GM23248 (cell line): ENCODE data around the gene MCRIP2. TPM values are rescaled to one million over a fixed set of nuclear protein-coding genes. Genes with fewer than 3 reads are reported as not detected.

Experiments used
- DNase-seq: peaks from one replicate; pipeline ENCODE4 v3.0.0-alpha.2; 2015
- H2AFZ ChIP-seq: fragments of 200-600 bp; sonication (generic); 2 replicates; pipeline ENCODE4 v1.6.1; 2016; ENCODE audit warnings: antibody characterized with exemption
- H3F3A ChIP-seq: fragments of 200-600 bp; sonication (generic); 2 replicates; pipeline ENCODE4 v1.6.1; 2016; ENCODE audit warnings: mild to moderate bottlenecking, antibody characterized with exemption, mixed run types; ENCODE audit not compliant: insufficient read depth
- H3K27ac ChIP-seq: fragments of 200-600 bp; sonication (generic); 2 replicates; pipeline ENCODE4 v1.5.1; 2016; ENCODE audit warnings: mild to moderate bottlenecking
- H3K27me3 ChIP-seq: fragments of 200-600 bp; sonication (generic); replicated peaks from 2 replicates; pipeline ENCODE4 v1.6.1; 2016; ENCODE audit warnings: mild to moderate bottlenecking; ENCODE audit not compliant: insufficient read depth
- H3K36me3 ChIP-seq: fragments of 200-600 bp; sonication (generic); 2 replicates; pipeline ENCODE4 v1.6.1; 2016; ENCODE audit warnings: low read depth, mild to moderate bottlenecking
- H3K4me1 ChIP-seq: fragments of 200-600 bp; sonication (generic); 2 replicates; pipeline ENCODE4 v1.6.1; 2016; ENCODE audit warnings: mild to moderate bottlenecking; ENCODE audit not compliant: insufficient read depth
- H3K4me2 ChIP-seq: fragments of 200-600 bp; sonication (generic); one replicate; pipeline ENCODE4 v1.6.1; 2016; ENCODE audit warnings: mild to moderate bottlenecking; ENCODE audit not compliant: unreplicated experiment
- H3K4me3 ChIP-seq: fragments of 200-600 bp; sonication (generic); 2 replicates; pipeline ENCODE4 v1.5.1; 2016; ENCODE audit warnings: mild to moderate bottlenecking
- H3K79me2 ChIP-seq: fragments of 200-600 bp; sonication (generic); 2 replicates; pipeline ENCODE4 v1.6.1; 2016; ENCODE audit warnings: mild to moderate bottlenecking; ENCODE audit not compliant: insufficient read depth
- H3K9ac ChIP-seq: fragments of 200-600 bp; sonication (generic); 2 replicates; pipeline ENCODE4 v1.6.1; 2016; ENCODE audit warnings: mild to moderate bottlenecking
- H3K9me2 ChIP-seq: fragments of 200-600 bp; sonication (generic); 2 replicates; pipeline ENCODE4 v1.6.1; 2016; ENCODE audit warnings: mixed run types, mild to moderate bottlenecking, moderate library complexity; ENCODE audit not compliant: insufficient read depth
- H3K9me3 ChIP-seq: fragments of 200-600 bp; sonication (generic); one replicate; pipeline ENCODE4 v1.6.1; 2017; ENCODE audit warnings: low read depth
- H4K20me1 ChIP-seq: fragments of 200-600 bp; sonication (generic); 2 replicates; pipeline ENCODE4 v1.6.0; 2016; ENCODE audit not compliant: insufficient read depth
- EZH2 ChIP-seq: fragments of 200-600 bp; sonication (generic); IDR thresholded peaks from 2 replicates; pipeline ENCODE4 v1.6.1; 2018; ENCODE audit warnings: antibody characterized with exemption, mild to moderate bottlenecking; ENCODE audit not compliant: insufficient read depth, poor library complexity, severe bottlenecking
- EZH2phosphoT487 ChIP-seq: fragments of 200-600 bp; sonication (generic); IDR thresholded peaks from 2 replicates; pipeline ENCODE4 v1.6.1; 2018; ENCODE audit warnings: antibody characterized with exemption, moderate library complexity, mild to moderate bottlenecking, low read depth; ENCODE audit not compliant: insufficient read depth
- WGBS, 2 experiments: methylation state at CpG; one replicate each; pipeline ENCODE4 v1.1.6; 2015 to 2017; ENCODE audit warnings: low lambda C conversion rate in 2 of 2, low coverage in 1 of 2; ENCODE audit errors: missing lambda C conversion rate in 2 of 2; 5-methylcytosine and 5-hydroxymethylcytosine counted together
- in situ Hi-C: fragments of 300-500 bp; cut with MboI; formaldehyde crosslinking; loops from 2 replicates; pipeline ENCODE4 v1.15.0; 2020
- polyA plus RNA-seq: library from polyadenylated mRNA; unstranded; fragments of >200 nt; fragmentation: Nextera tagmentation; extraction: Ambion mirVana; gene quantifications from 2 replicates; pipeline ENCODE4 v1.2.1, GENCODE V29; 2016
- total RNA-seq: library from RNA; depleted of rRNA; stranded (reverse); fragments of >200 nt; shearing (Covaris generic); gene quantifications from 2 replicates; pipeline ENCODE4 v1.2.3, GENCODE V29; 2014

The MCRIP2 gene
- total and polyA plus RNA-seq, 2 experiments from 2014 or later, result 22.6 to 30.4 TPM

DNA sequence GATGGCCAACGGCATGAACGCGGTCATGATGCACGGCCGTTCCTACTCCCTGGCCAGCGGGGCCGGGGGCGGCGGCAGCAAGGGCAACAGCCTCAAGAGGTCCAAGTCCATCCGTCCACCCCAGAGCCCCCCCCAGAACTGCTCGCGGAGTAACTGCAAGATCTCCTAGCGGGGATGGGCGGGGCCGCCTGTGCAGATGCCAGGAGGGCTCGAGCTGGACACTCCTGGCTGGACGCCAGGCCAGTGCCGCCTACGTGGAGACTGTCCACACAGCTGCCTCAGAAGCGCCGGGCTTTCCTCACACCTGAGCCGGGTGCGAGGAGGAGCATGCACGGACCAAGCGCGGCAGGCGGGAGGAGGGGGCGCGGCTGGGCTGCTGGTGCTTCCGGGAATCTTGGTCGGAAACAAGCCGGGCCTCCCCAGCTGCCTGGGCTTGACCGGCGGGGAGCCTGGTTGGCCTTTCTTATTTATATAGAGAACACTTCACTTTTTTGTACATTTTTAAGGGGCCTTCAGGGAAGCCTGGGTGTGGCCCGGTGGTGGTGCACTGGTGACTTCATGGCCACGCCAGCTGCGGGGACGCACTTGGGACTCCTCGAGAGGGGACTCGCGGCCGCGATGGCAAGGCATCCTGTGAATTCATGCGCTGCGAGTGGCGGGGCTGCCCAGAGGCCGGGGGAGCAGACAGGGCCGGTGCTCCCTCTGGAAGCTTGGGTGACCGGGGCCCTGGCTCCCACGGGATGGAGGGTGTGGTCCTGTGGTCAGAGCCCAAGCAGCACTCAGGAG, 14.0 kb upstream of the MCRIP2 start:
- Histone ChIP-seq H3K9ac (no peak overlapping the region), H3K4me1 (peaks cover 15% of the 10 kb centered on the region)

DNA sequence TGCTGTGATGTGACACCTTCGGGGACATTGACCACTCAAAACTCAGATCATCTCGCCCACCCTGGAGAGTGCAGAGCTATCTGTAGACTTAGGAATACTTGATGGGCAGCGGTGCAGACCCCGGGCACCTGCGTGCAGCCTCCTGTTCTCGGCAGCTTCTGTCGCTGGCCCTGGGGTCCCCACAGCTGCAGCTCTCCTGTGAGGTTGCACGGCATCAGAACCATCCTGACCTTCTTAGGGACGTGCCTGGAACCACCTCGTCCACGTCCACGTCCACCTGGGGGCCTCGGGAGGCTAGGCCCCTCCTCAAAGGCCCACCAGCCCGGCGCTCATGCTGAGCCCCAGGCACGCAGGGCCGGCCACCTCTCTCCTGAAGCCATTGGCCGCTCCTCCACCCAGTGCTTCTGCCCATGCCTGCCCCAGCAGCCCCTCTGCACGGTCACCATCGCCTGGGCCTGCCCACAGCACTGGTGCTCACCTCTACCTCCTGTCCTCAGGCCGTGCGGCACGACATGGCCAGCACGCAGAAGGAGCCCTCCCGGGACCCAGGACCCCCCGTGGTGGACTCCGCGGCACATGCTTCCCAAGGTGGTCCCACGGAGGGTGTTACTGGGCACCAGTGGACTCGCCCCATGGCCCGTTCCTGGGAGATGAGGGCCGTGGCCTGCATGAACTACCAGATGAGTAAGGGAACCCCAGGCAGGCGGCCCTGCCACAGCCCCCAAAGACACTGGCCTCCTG, 13.1 kb upstream of the MCRIP2 start:
- Histone ChIP-seq H3K4me1 (peaks cover 15% of the 10 kb centered on the region), H2AFZ (no peak overlapping the region), H3K36me3 (no peaks in the 10 kb centered on the region), H3K27ac (no peak overlapping the region), H3K27me3 (no peaks in the 10 kb centered on the region), H3K4me3 (no peak overlapping the region), H3F3A (0 out of 2 replicates have a peak, but pooled peaks cover 4% of the 10 kb centered on the region), H3K9me3 (no peaks in the 10 kb centered on the region), H3K9ac (no peak overlapping the region), H3K4me2 (no peak overlapping the region), H3K9me2 (no peaks in the 10 kb centered on the region), H4K20me1 (no peaks in the 10 kb centered on the region), H3K79me2 (no peaks in the 10 kb centered on the region)
- 91% methylated on average over 28 to 33 of the region's 33 CpGs for WGBS, 2 experiments
- in situ Hi-C loops, result no loop called here
- no peak for DNase-seq
- TF ChIP-seq EZH2 (no peak), EZH2phosphoT487 (no peak)

More for the DNA sequence above, 14.0 kb upstream of the MCRIP2 start:
- in situ Hi-C loops, result no loop called here
- no peaks in the 10 kb centered on the region for H3K36me3 ChIP-seq
- H3K9me3 ChIP-seq, result no peaks in the 10 kb centered on the region
- H3F3A ChIP-seq, result 0 out of 2 replicates have a peak, but pooled peaks cover 4% of the 10 kb centered on the region
- no peaks in the 10 kb centered on the region for H3K79me2 ChIP-seq
- no peak overlapping the region for H2AFZ ChIP-seq
- peak overlapping the region; percentile 2 for H3K4me2 ChIP-seq
- H3K4me3 ChIP-seq, result no peak overlapping the region
- no peak for TF ChIP-seq EZH2phosphoT487
- no peak for TF ChIP-seq EZH2
- peak overlapping the region; percentile 87 for H3K27ac ChIP-seq
- 78% methylated on average over 50 of the region's 50 CpGs for WGBS, 2 experiments
- no peaks in the 10 kb centered on the region for H4K20me1 ChIP-seq
- H3K9me2 ChIP-seq, result no peaks in the 10 kb centered on the region
- no peaks in the 10 kb centered on the region for H3K27me3 ChIP-seq
- peak; percentile 58 for DNase-seq

DNA sequence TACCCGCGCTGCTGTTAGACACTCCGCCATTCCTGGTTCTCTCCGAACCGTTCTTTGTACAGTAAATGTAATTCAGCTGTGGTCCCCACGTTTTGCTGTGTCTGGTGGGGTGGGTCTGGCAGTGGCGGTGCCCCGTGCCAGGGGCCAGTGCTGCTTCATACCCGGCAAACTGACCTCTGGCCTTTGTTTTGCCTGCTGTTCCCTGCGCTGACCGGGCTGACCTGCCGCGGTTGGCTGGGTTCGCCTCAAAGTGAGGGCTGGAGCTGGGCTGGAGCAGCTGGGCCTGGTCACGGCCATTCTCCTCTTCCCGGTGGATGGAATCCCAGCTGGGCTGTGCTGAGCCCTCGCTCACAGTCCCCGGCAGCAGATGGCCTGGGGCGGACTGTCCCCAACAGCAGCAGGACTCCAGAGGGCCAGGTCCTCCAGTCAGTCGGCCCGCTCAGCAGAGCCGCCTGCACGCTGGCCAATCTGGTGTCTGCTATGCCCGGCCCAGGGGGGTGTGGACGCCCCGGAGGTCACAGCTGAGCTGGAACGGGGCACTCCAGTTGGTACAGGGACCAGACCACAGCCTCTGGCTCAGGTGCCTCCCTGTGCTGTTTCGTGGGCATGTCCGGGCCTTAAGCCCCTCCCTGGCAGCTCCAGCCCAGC, 12.3 kb upstream of the MCRIP2 start:
- no peak for DNase-seq

DNA sequence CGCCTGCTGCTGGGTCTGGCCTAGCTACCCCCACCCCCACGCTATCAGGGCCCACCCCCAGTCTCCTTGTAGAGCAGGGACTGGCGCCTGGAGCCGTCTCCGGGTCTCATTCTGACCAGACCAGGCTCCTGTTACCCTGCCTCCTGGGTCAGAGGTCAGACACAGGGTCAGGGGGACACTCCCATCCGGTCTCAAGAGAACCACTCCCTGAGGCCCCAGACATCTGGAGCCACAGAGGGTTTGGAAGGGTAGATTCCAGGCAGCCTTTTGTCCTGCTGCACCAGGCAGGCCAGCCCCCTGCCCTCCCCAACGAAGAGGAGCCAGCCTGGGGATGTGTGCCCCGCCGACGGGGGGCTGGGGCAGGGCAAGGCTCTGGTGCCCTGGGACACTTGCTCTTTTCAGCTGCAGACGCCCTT, 11.8 kb upstream of the MCRIP2 start:
- peaks cover 16% of the 10 kb centered on the region for H3K4me1 ChIP-seq
- 52 to 53% methylated on average over 10 to 11 of the region's 11 CpGs for WGBS, 2 experiments
- H3F3A ChIP-seq, result 0 out of 2 replicates have a peak, but pooled peaks cover 4% of the 10 kb centered on the region
- DNase-seq, result no peak
- H3K4me3 ChIP-seq, result no peak overlapping the region
- no peaks in the 10 kb centered on the region for H3K9me3 ChIP-seq
- H3K79me2 ChIP-seq, result 0 out of 2 replicates have a peak, but pooled peaks cover 4% of the 10 kb centered on the region
- no peaks in the 10 kb centered on the region for H3K9me2 ChIP-seq
- H4K20me1 ChIP-seq, result no peaks in the 10 kb centered on the region
- no peak for TF ChIP-seq EZH2
- no peak for TF ChIP-seq EZH2phosphoT487
- H3K4me2 ChIP-seq, result no peak overlapping the region
- no peak overlapping the region for H2AFZ ChIP-seq
- in situ Hi-C loops, result no loop called here
- no peaks in the 10 kb centered on the region for H3K27me3 ChIP-seq
- no peaks in the 10 kb centered on the region for H3K36me3 ChIP-seq
- no peak overlapping the region for H3K9ac ChIP-seq
- H3K27ac ChIP-seq, result no peak overlapping the region

More for the DNA sequence above, 12.3 kb upstream of the MCRIP2 start:
- no peaks in the 10 kb centered on the region for H4K20me1 ChIP-seq
- in situ Hi-C loops, result no loop called here
- no peaks in the 10 kb centered on the region for H3K9me3 ChIP-seq
- no peak for TF ChIP-seq EZH2
- no peak for TF ChIP-seq EZH2phosphoT487
- 0 out of 2 replicates have a peak, but pooled peaks cover 4% of the 10 kb centered on the region for H3F3A ChIP-seq
- 83 to 84% methylated on average over 27 to 29 of the region's 29 CpGs for WGBS, 2 experiments
- no peak overlapping the region for H3K9ac ChIP-seq
- H3K36me3 ChIP-seq, result no peaks in the 10 kb centered on the region
- H3K4me1 ChIP-seq, result peaks cover 15% of the 10 kb centered on the region
- no peak overlapping the region for H3K27ac ChIP-seq
- no peak overlapping the region for H3K4me2 ChIP-seq
- H3K9me2 ChIP-seq, result no peaks in the 10 kb centered on the region
- H3K4me3 ChIP-seq, result no peak overlapping the region
- no peaks in the 10 kb centered on the region for H3K27me3 ChIP-seq
- H2AFZ ChIP-seq, result no peak overlapping the region
- H3K79me2 ChIP-seq, result no peaks in the 10 kb centered on the region
